Esophagus squamous epithelium (tissue), 4 donors: ENCODE results near the gene ZCWPW2.

Experiments used
- CTCF ChIP-seq, 6 experiments: fragments of 450-650 bp in 4 of 6; fragments of 200-600 bp in 2 of 6; sonication (generic) in 2 of 6; IDR thresholded peaks; one replicate each; pipeline ENCODE4 v1.5.1; 2016 to 2019; ENCODE audit warnings: antibody characterized with exemption in 6 of 6, mild to moderate bottlenecking in 4 of 6, moderate library complexity in 4 of 6
- POLR2A ChIP-seq, 4 donors: fragments of 450-650 bp; IDR thresholded peaks; one replicate each; pipeline ENCODE4 v1.6.1; 2017; ENCODE audit warnings: antibody characterized with exemption in 4 of 4, mild to moderate bottlenecking in 4 of 4, moderate library complexity in 3 of 4

DNA sequence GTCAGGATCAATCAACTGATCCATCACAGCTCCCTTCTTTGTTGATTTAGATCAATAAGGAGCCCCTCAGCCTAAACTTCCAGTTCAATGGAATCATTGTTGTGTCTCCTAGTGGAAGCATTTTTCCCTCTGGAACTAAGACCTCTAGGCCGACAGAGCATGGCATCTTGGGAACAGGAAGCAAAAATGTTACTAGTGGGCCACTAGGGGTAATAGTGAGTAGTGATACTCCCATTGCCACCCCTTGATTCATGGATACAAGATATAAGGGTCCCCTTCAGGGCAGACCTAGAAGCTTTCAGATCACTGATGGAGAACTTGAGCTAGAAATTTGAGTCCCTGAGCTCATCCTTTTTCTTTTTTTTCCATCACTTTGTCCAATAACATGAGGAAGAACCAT lies 40.5 kb downstream of the ZCWPW2 start:
- TF ChIP-seq CTCF (IDR thresholded peaks at IDR 0.05) (no peak), POLR2A (IDR thresholded peaks at IDR 0.05) (no peak)
